LoVo (cell line): ENCODE measurements around the gene SLC39A2.
"Not testable (repeated sequence)": the region's sequence is repeated elsewhere in the genome, so short reads cannot be mapped to it uniquely, and the experiment has no call there.

Source experiments
- DNase-seq: peaks from one replicate; pipeline ENCODE4 v3.0.0-alpha.2; 2016; ENCODE audit warnings: low spot score

The SLC39A2 gene

GRCh38 chr14:20998674-20999366 lies at the start of gene SLC39A2:
Gene SLC39A2, plus strand, starts transcription at chr14:20999293. Its CDS starts 154 bp downstream, at chr14:20999447.
- no peak for DNase-seq

- DNase-seq = not testable (repeated sequence)
Observed at GRCh38 chr14:20954736-20955537, 44.2 kb upstream of the SLC39A2 start, which contains the start of gene RNASE2. Gene RNASE2, plus strand, starts transcription at chr14:20955487. Its CDS starts 285 bp downstream, at chr14:20955772.

GRCh38 chr14:20955538-20955873 lies 43.6 kb upstream of the SLC39A2 start:
- DNase-seq = not testable (repeated sequence)

- DNase-seq = no peak
Observed at GRCh38 chr14:20956376-20956976, 42.6 kb upstream of the SLC39A2 start.

- not testable (repeated sequence) for DNase-seq
Observed at GRCh38 chr14:20958946-20959345, 40.1 kb upstream of the SLC39A2 start.

- no peak for DNase-seq
Observed at GRCh38 chr14:20969336-20969735, 29.8 kb upstream of the SLC39A2 start.

- DNase-seq = no peak
Observed at GRCh38 chr14:20970647-20970982, 28.5 kb upstream of the SLC39A2 start.

GRCh38 chr14:20970983-20971704 lies 27.9 kb upstream of the SLC39A2 start:
- DNase-seq = peak; percentile 87

- no peak for DNase-seq
Observed at GRCh38 chr14:20971705-20972021, 27.4 kb upstream of the SLC39A2 start.

GRCh38 chr14:20973501-20973900 lies 25.6 kb upstream of the SLC39A2 start:
- DNase-seq = no peak

GRCh38 chr14:20976291-20976690 lies 22.8 kb upstream of the SLC39A2 start:
- DNase-seq = no peak

- DNase-seq = no peak
Observed at GRCh38 chr14:20978687-20979086, 20.4 kb upstream of the SLC39A2 start.

- DNase-seq = no peak
Observed at GRCh38 chr14:20980906-20981305, 18.2 kb upstream of the SLC39A2 start.

- no peak for DNase-seq
Observed at GRCh38 chr14:20982646-20983369, 16.3 kb upstream of the SLC39A2 start.

- DNase-seq = not testable (repeated sequence)
Observed at GRCh38 chr14:20985650-20986049, 13.4 kb upstream of the SLC39A2 start.

GRCh38 chr14:20986811-20987210 lies 12.3 kb upstream of the SLC39A2 start:
- peak; percentile 63 for DNase-seq

- DNase-seq = no peak
Observed at GRCh38 chr14:20988717-20989470, 10.2 kb upstream of the SLC39A2 start.

- DNase-seq = no peak
Observed at GRCh38 chr14:20989471-20989786, 9.7 kb upstream of the SLC39A2 start.

GRCh38 chr14:20989787-20990600 lies 9.1 kb upstream of the SLC39A2 start, which contains the start of gene METTL17:
Gene METTL17, plus strand, starts transcription at chr14:20989980. Its CDS starts 23 bp downstream, at chr14:20990003.
- DNase-seq = peak; percentile 96

GRCh38 chr14:20996521-20996920 lies 2.6 kb upstream of the SLC39A2 start:
- no peak for DNase-seq
